Ramos (cell line): ENCODE data around the gene WDR77.

ENCODE experiments used
- in situ Hi-C: fragments of 300-500 bp; cut with MboI; formaldehyde crosslinking; loops from one replicate; pipeline ENCODE4 v1.14.3; 2022; ENCODE audit warnings: low sequenced_read_pairs; ENCODE audit not compliant: unreplicated experiment

Gene WDR77

GRCh38 chr1:111448918-111449702 is at the start of gene WDR77, which contains the start of gene ATP5PB:
WDR77 (minus strand) TSS chr1:111449256; CDS start chr1:111449169, 87 bp downstream.
ATP5PB (plus strand) TSS chr1:111449464; CDS start chr1:111449542, 78 bp downstream.
- in situ Hi-C loops, result loop anchor here (10.0 kb wide), 1 partner anchor 224 kb away; the partner anchor contains the start of gene CHI3L2

GRCh38 chr1:111497592-111497991 is 48.5 kb upstream of the WDR77 start:
- in situ Hi-C loops, result loop anchor here (25.0 kb wide), 1 partner anchor 865 kb away; no protein-coding TSS in a partner anchor

GRCh38 chr1:111496398-111496797 is 47.3 kb upstream of the WDR77 start:
- in situ Hi-C loops, result loop anchor here (25.0 kb wide), 1 partner anchor 866 kb away; no protein-coding TSS in a partner anchor

- in situ Hi-C loops, result loop anchor here (25.0 kb wide), 1 partner anchor 871 kb away; no protein-coding TSS in a partner anchor
Measured at GRCh38 chr1:111491070-111491469, 42.0 kb upstream of the WDR77 start.

GRCh38 chr1:111490220-111490619 is 41.2 kb upstream of the WDR77 start:
- in situ Hi-C loops, result loop anchor here (25.0 kb wide), 1 partner anchor 872 kb away; no protein-coding TSS in a partner anchor

GRCh38 chr1:111489604-111490003 is 40.5 kb upstream of the WDR77 start:
- in situ Hi-C loops, result loop anchor here (10.0 to 25.0 kb wide), 2 partner anchors 255 to 873 kb away; no protein-coding TSS in a partner anchor

GRCh38 chr1:111488669-111489068 is 39.6 kb upstream of the WDR77 start:
- in situ Hi-C loops, result loop anchor here (10.0 to 25.0 kb wide), 2 partner anchors 256 to 874 kb away; no protein-coding TSS in a partner anchor

GRCh38 chr1:111487133-111487532 is 38.1 kb upstream of the WDR77 start:
- in situ Hi-C loops, result loop anchor here (10.0 to 25.0 kb wide), 2 partner anchors 258 to 875 kb away; no protein-coding TSS in a partner anchor

GRCh38 chr1:111486431-111486830 is 37.4 kb upstream of the WDR77 start:
- in situ Hi-C loops, result loop anchor here (10.0 to 25.0 kb wide), 2 partner anchors 258 to 876 kb away; no protein-coding TSS in a partner anchor

- in situ Hi-C loops, result loop anchor here (10.0 to 25.0 kb wide), 2 partner anchors 260 to 878 kb away; no protein-coding TSS in a partner anchor
Measured at GRCh38 chr1:111484391-111485026, 35.5 kb upstream of the WDR77 start.

GRCh38 chr1:111483876-111484275 is 34.8 kb upstream of the WDR77 start:
- in situ Hi-C loops, result loop anchor here (10.0 to 25.0 kb wide), 2 partner anchors 261 to 878 kb away; no protein-coding TSS in a partner anchor

GRCh38 chr1:111483166-111483565 is 34.1 kb upstream of the WDR77 start:
- in situ Hi-C loops, result loop anchor here (10.0 to 25.0 kb wide), 2 partner anchors 262 to 879 kb away; no protein-coding TSS in a partner anchor

- in situ Hi-C loops, result loop anchor here (10.0 to 25.0 kb wide), 2 partner anchors 263 to 881 kb away; no protein-coding TSS in a partner anchor
Measured at GRCh38 chr1:111481387-111482221, 32.5 kb upstream of the WDR77 start.

- in situ Hi-C loops, result loop anchor here (10.0 to 25.0 kb wide), 2 partner anchors 264 to 882 kb away; no protein-coding TSS in a partner anchor
Measured at GRCh38 chr1:111480674-111481073, 31.6 kb upstream of the WDR77 start.

GRCh38 chr1:111476761-111477309 is 27.8 kb upstream of the WDR77 start:
- in situ Hi-C loops, result loop anchor here (25.0 kb wide), 1 partner anchor 885 kb away; no protein-coding TSS in a partner anchor

GRCh38 chr1:111476214-111476613 is 27.2 kb upstream of the WDR77 start:
- in situ Hi-C loops, result loop anchor here (25.0 kb wide), 1 partner anchor 886 kb away; no protein-coding TSS in a partner anchor

GRCh38 chr1:111475701-111476100 is 26.6 kb upstream of the WDR77 start:
- in situ Hi-C loops, result loop anchor here (25.0 kb wide), 1 partner anchor 887 kb away; no protein-coding TSS in a partner anchor

- in situ Hi-C loops, result no loop called here
Measured at GRCh38 chr1:111474521-111474920, 25.5 kb upstream of the WDR77 start.

- in situ Hi-C loops, result no loop called here
Measured at GRCh38 chr1:111474106-111474505, 25.1 kb upstream of the WDR77 start.
